Endothelial cell of umbilical vein (primary cell): Measurements from ENCODE around the gene FECH. TPM values are rescaled to one million over a fixed set of nuclear protein-coding genes. Genes with fewer than 3 reads are reported as not detected.

Experiments used
- BruUV-seq: library from RNA; stranded (reverse); fragments of 400-500 nt; replicated peaks from 2 replicates; lab custom pipeline; 2021; lab: Mats Ljungman, UMichigan
- CTCF ChIA-PET: fragments of 300-600, 350-600 bp; sonication (Branson Sonifier 250); formaldehyde crosslinking; loops from one replicate; lab custom pipeline; 2021; ENCODE audit warnings: antibody characterized with exemption, inconsistent platforms; lab: Charles Lee
- POLR2A ChIA-PET: fragments of 300-600, 350-600 bp; sonication (Branson Sonifier 250); formaldehyde crosslinking; loops from one replicate; lab custom pipeline; 2021; ENCODE audit warnings: antibody characterized with exemption, inconsistent platforms; lab: Charles Lee
- DNase-seq: peaks from one replicate; pipeline ENCODE4 v3.0.0-alpha.2; 2011; ENCODE audit warnings: low read depth, low spot score
- FAIRE-seq: peaks from 2 replicates; lab custom pipeline; 2011; peaks lifted over from hg19 to GRCh38; lab: Jason Lieb, UNC
- H2AFZ ChIP-seq: 2 replicates; pipeline ENCODE4 v1.6.0; 2012; ENCODE audit warnings: low read depth, low read length, control low read depth, inconsistent platforms
- H3K27ac ChIP-seq: 2 replicates; pipeline ENCODE4 v1.5.1; 2011; ENCODE audit warnings: low read depth, mild to moderate bottlenecking, control low read depth, low read length, moderate library complexity; ENCODE audit not compliant: insufficient read depth
- H3K27me3 ChIP-seq, 2 experiments: 2 replicates each; pipeline versions ENCODE4 v1.6.0 to v1.6.1; 2011; ENCODE audit warnings: low read length in 2 of 2, mixed read lengths in 1 of 2; ENCODE audit not compliant: control insufficient read depth in 2 of 2, insufficient read depth in 2 of 2
- H3K36me3 ChIP-seq, 2 experiments: 2 replicates in 1 of 2; 3 replicates in 1 of 2; pipeline ENCODE4 v1.5.1; 2011; ENCODE audit warnings: low read length in 2 of 2, mild to moderate bottlenecking in 1 of 2, moderate library complexity in 1 of 2; ENCODE audit not compliant: control insufficient read depth in 2 of 2, insufficient read depth in 2 of 2; ENCODE audit errors: extremely low read depth in 1 of 2
- H3K4me1 ChIP-seq: 3 replicates; pipeline ENCODE4 v1.5.1; 2011; ENCODE audit warnings: mild to moderate bottlenecking, low read length; ENCODE audit not compliant: control insufficient read depth, insufficient read depth; ENCODE audit errors: extremely low read depth
- H3K4me2 ChIP-seq: 2 replicates; pipeline ENCODE4 v1.6.1; 2011; ENCODE audit warnings: low read length, control low read depth, mixed read lengths; ENCODE audit not compliant: insufficient read depth
- H3K4me3 ChIP-seq, 3 experiments: fragments of 200-600 bp in 1 of 3; sonication (generic), shearing (Covaris generic) in 1 of 3; replicated peaks in 1 of 3; 2 replicates each; pipeline ENCODE4 v1.5.1; 2011 to 2016; ENCODE audit warnings: control low read depth in 3 of 3, low read length in 3 of 3, mild to moderate bottlenecking in 2 of 3, inconsistent platforms in 1 of 3, low read depth in 1 of 3, moderate library complexity in 1 of 3; ENCODE audit not compliant: insufficient read depth in 1 of 3
- H3K79me2 ChIP-seq: 2 replicates; pipeline ENCODE4 v1.6.0; 2012; ENCODE audit warnings: low read length, inconsistent platforms; ENCODE audit not compliant: control insufficient read depth, insufficient read depth
- H3K9ac ChIP-seq: replicated peaks from 2 replicates; pipeline ENCODE3; 2011; ENCODE audit warnings: low read length, control low read depth; ENCODE audit not compliant: insufficient read depth; ENCODE audit errors: extremely low read depth
- H3K9me1 ChIP-seq: replicated peaks from 3 replicates; pipeline ENCODE4 v1.6.0; 2011; ENCODE audit warnings: mild to moderate bottlenecking, low read length; ENCODE audit not compliant: control insufficient read depth, insufficient read depth; ENCODE audit errors: extremely low read depth
- H3K9me3 ChIP-seq: replicated peaks from 2 replicates; pipeline ENCODE4 v1.5.1; 2012; ENCODE audit warnings: low read length, inconsistent platforms; ENCODE audit not compliant: control insufficient read depth, insufficient read depth
- H4K20me1 ChIP-seq: replicated peaks from 2 replicates; pipeline ENCODE3; 2011; ENCODE audit warnings: mild to moderate bottlenecking, low read length; ENCODE audit not compliant: control insufficient read depth, insufficient read depth; ENCODE audit errors: extremely low read depth
- EZH2 ChIP-seq: IDR thresholded peaks from 2 replicates; pipeline ENCODE4 v1.6.1; 2012; ENCODE audit warnings: borderline replicate concordance, low read depth, mild to moderate bottlenecking, moderate library complexity, low read length, inconsistent platforms; ENCODE audit not compliant: severe bottlenecking
- FOS ChIP-seq: IDR thresholded peaks from 2 replicates; pipeline ENCODE4 v1.6.1; 2011; ENCODE audit warnings: mild to moderate bottlenecking, low read length, moderate library complexity, borderline replicate concordance; ENCODE audit not compliant: insufficient read depth
- GATA2 ChIP-seq: IDR thresholded peaks from 2 replicates; pipeline ENCODE4 v1.7.0; 2011; ENCODE audit warnings: low read depth, mild to moderate bottlenecking, moderate library complexity, mixed read lengths, low read length; ENCODE audit not compliant: insufficient read length, insufficient read depth
- JUN ChIP-seq: IDR thresholded peaks from 2 replicates; pipeline ENCODE4 v1.6.1; 2011; ENCODE audit warnings: borderline replicate concordance, low read depth; ENCODE audit not compliant: insufficient read length, insufficient read depth
- MYC ChIP-seq: IDR thresholded peaks from one replicate; pipeline ENCODE4 v1.6.1; 2011; ENCODE audit warnings: mild to moderate bottlenecking, low read depth, low read length
- POLR2A ChIP-seq: IDR thresholded peaks from 2 replicates; pipeline ENCODE4 v1.6.1; 2012; ENCODE audit warnings: low read depth, mild to moderate bottlenecking, control low read depth, low read length
- POLR2AphosphoS5 ChIP-seq: IDR thresholded peaks from 2 replicates; pipeline ENCODE4 v1.6.1; 2012; ENCODE audit warnings: low read depth, mild to moderate bottlenecking, control low read depth, low read length, moderate library complexity; ENCODE audit not compliant: insufficient read depth
- dilution Hi-C: fragments of 300-500 bp; cut with MboI; formaldehyde crosslinking; loops from one replicate; pipeline ENCODE4 v1.15.0; 2019; ENCODE audit warnings: low sequenced_read_pairs; ENCODE audit not compliant: extremely low pct_ligation_motif_present
- intact Hi-C: fragments of 100-400 bp; cut with micrococcal nuclease; formaldehyde crosslinking; loops from one replicate; pipeline ENCODE4 v1.10.0; 2022
- polyA plus RNA-seq, 4 experiments: library from polyadenylated mRNA; depleted of rRNA in 3 of 4; stranded (reverse) in 3 of 4; unstranded in 1 of 4; fragments of >200 nt; gene quantifications; 2 replicates each; pipeline versions ENCODE4 v1.2.1 to v1.2.3, GENCODE V29; 2011 to 2012; ENCODE audit warnings: missing spikeins in 1 of 4
- total RNA-seq: library from RNA; stranded (reverse); gene quantifications from 2 replicates; pipeline ENCODE4 v1.2.3, GENCODE V29; 2021
- TF ChIP-seq, protein P1 (sequence below), 2 donors: IDR thresholded peaks; 1 replicate in 1 of 2; 2 replicates in 1 of 2; pipeline ENCODE4 v1.5.1; 2011; ENCODE audit warnings: low read length in 2 of 2, mild to moderate bottlenecking in 2 of 2, moderate library complexity in 2 of 2, control low read depth in 1 of 2, inconsistent platforms in 1 of 2, low read depth in 1 of 2; ENCODE audit not compliant: insufficient read depth in 1 of 2; ENCODE audit errors: extremely low read depth in 1 of 2
- TF ChIP-seq, protein P2 (sequence below): IDR thresholded peaks from 2 replicates; pipeline ENCODE4 v1.6.1; 2011; ENCODE audit not compliant: insufficient read depth, insufficient read length

Gene FECH
- total and polyA plus RNA-seq, 2 donors (not counting 3 experiments of a cell fraction or from before 2014, with no cell fraction given), result 25.3 to 27.9 TPM

DNA sequence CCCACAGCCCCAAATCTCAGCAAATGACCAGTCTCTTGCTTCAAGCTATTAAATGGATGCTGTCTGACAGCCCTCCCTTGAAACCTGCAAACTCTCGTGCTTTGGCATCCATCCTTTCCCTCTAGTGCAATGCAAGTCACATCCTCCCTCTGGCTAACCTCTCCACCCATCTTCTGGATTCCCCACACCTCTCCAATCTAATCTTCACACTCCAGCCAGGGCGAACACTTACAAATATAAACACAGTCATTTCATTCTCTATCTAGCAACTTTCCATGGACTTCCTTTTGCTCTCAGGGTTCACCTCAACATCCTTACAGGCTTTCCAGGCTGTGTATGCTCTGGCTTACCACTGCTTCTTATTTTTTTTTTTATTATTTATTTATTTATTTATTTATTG is 45.2 kb upstream of the FECH start:
- dilution Hi-C loops, result no loop called here
- H3K36me3 ChIP-seq, result no peaks in the 10 kb centered on the region
- no peaks in the 10 kb centered on the region for H3K79me2 ChIP-seq
- H3K4me3 ChIP-seq, result no peak overlapping the region
- BruUV-seq, result no TSS peak
- no peaks in the 10 kb centered on the region for H3K9me1 ChIP-seq
- peaks cover 27% of the 10 kb centered on the region for H3K4me1 ChIP-seq
- DNase-seq (peak; percentile 36), FAIRE-seq (no peak)
- CTCF ChIA-PET, result interaction anchor here (1.8 to 2.3 kb wide), 3 partner anchors 10 to 490 kb away, joined by 4 to 8 read pairs (median 8); partner anchors contain the start of gene NARS1
- H3K4me2 ChIP-seq, result peak overlapping the region; percentile 40
- POLR2A ChIA-PET, result no interaction called here
- H3K27ac ChIP-seq, result no peak overlapping the region
- H3K9ac ChIP-seq, result no peak overlapping the region
- no peaks in the 10 kb centered on the region for H4K20me1 ChIP-seq
- H3K9me3 ChIP-seq, result no peaks in the 10 kb centered on the region
- no peaks in the 10 kb centered on the region for H3K27me3 ChIP-seq
- no peak for TF ChIP-seq GATA2
- TF ChIP-seq EZH2, result no peak
- TF ChIP-seq MYC, result no peak
- TF ChIP-seq, protein P1, sequence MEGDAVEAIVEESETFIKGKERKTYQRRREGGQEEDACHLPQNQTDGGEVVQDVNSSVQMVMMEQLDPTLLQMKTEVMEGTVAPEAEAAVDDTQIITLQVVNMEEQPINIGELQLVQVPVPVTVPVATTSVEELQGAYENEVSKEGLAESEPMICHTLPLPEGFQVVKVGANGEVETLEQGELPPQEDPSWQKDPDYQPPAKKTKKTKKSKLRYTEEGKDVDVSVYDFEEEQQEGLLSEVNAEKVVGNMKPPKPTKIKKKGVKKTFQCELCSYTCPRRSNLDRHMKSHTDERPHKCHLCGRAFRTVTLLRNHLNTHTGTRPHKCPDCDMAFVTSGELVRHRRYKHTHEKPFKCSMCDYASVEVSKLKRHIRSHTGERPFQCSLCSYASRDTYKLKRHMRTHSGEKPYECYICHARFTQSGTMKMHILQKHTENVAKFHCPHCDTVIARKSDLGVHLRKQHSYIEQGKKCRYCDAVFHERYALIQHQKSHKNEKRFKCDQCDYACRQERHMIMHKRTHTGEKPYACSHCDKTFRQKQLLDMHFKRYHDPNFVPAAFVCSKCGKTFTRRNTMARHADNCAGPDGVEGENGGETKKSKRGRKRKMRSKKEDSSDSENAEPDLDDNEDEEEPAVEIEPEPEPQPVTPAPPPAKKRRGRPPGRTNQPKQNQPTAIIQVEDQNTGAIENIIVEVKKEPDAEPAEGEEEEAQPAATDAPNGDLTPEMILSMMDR (IDR thresholded peaks at IDR 0.05; ENCODE audit: extremely low read depth in 1 of 2, insufficient read depth in 1 of 2, low read depth in 1 of 2, low read length in 2 of 2), result no peak
- no peak for TF ChIP-seq POLR2A
- TF ChIP-seq JUN, result no peak
- TF ChIP-seq POLR2AphosphoS5, result no peak
- TF ChIP-seq, protein P2, sequence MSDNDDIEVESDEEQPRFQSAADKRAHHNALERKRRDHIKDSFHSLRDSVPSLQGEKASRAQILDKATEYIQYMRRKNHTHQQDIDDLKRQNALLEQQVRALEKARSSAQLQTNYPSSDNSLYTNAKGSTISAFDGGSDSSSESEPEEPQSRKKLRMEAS, result no peak
- no peak for TF ChIP-seq FOS
- intact Hi-C loops, result loop anchor here (2.0 to 5.0 kb wide), 4 partner anchors 149 to 411 kb away; partner anchors contain the start of gene NEDD4L
- no peak overlapping the region for H2AFZ ChIP-seq
